ENCODE measurements around the gene MECR. TPM values are rescaled to one million over a fixed set of nuclear protein-coding genes. Genes with fewer than 3 reads are reported as not detected.

Gene MECR
- total RNA-seq, 1 donor from 2014 or later: 16.9 TPM

- Histone ChIP-seq H3K27me3 (no peaks in the 10 kb centered on the region), H3K36me3 (peaks cover 0 to 32% of the 10 kb centered on the region in 2 donors)
- intact Hi-C loops (cut with DNase I): loop anchor here (10.0 kb wide), 1 partner anchor 164 kb away; no protein-coding TSS in a partner anchor
Measured at GRCh38 chr1:29209173-29209572, 21.6 kb downstream of the MECR start.

DNA sequence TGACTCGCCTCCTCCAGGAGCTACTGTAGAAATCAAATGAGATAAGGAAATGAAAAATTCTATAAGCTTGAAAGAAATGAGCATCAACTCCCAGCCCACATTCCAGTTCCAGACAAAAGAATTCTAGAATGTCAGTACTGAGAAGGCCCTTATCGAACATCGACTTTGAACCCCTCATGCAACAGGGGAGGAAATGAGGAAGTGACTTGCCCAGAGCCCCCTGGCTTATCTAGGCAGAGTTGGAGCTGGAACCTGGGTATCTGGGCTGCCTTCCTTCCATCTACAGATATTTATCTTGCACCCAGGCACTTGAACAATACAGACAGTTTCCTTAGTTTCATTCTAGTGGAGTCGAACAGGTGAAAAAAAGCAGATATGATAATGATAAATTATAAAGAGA, 22.3 kb downstream of the MECR start:
- no peaks in the 10 kb centered on the region for H3K27me3 ChIP-seq
- no peak overlapping the region for H3K27ac ChIP-seq
- H3K4me1 ChIP-seq: no peaks in the 10 kb centered on the region
- H3K4me3 ChIP-seq: no peak overlapping the region
- intact Hi-C loops (cut with DNase I): loop anchor here (10.0 kb wide), 1 partner anchor 164 kb away; no protein-coding TSS in a partner anchor
- peaks cover 0 to 32% of the 10 kb centered on the region in 2 donors for H3K36me3 ChIP-seq
- no peak for DNase-seq (ENCODE audit: extremely low spot score in 2 of 2)
- no peak for TF ChIP-seq CTCF (IDR thresholded peaks at IDR 0.05)
- no peak for TF ChIP-seq POLR2AphosphoS5 (IDR thresholded peaks at IDR 0.05; ENCODE audit: insufficient read depth in 1 of 2, low read depth in 1 of 2)
- TF ChIP-seq POLR2A (IDR thresholded peaks at IDR 0.05): no peak
- H3K9me3 ChIP-seq: no peaks in the 10 kb centered on the region

More at GRCh38 chr1:29209173-29209572, 21.6 kb downstream of the MECR start:
- TF ChIP-seq CTCF (IDR thresholded peaks at IDR 0.05): no peak
- TF ChIP-seq POLR2A (IDR thresholded peaks at IDR 0.05): no peak
- TF ChIP-seq POLR2AphosphoS5 (IDR thresholded peaks at IDR 0.05; ENCODE audit: insufficient read depth in 1 of 2, low read depth in 1 of 2): no peak
- Histone ChIP-seq H3K4me1 (no peaks in the 10 kb centered on the region), H3K9me3 (no peaks in the 10 kb centered on the region), H3K27ac (no peak overlapping the region), H3K4me3 (no peak overlapping the region)
- DNase-seq (ENCODE audit: extremely low spot score in 2 of 2): no peak

- TF ChIP-seq POLR2A (IDR thresholded peaks at IDR 0.05) (no peak), POLR2AphosphoS5 (IDR thresholded peaks at IDR 0.05; ENCODE audit: insufficient read depth in 1 of 2, low read depth in 1 of 2) (peak; percentile 30 to 96), CTCF (IDR thresholded peaks at IDR 0.05) (peak; percentile 96 to 99 (median 99))
- H3K27me3 ChIP-seq: no peaks in the 10 kb centered on the region
- no peaks in the 10 kb centered on the region for H3K9me3 ChIP-seq
- peaks cover 12% of the 10 kb centered on the region for H3K4me1 ChIP-seq
- H3K27ac ChIP-seq: peak overlapping the region; percentile 77
- H3K36me3 ChIP-seq: peaks cover 0 to 21% of the 10 kb centered on the region in 2 donors
- intact Hi-C loops (cut with DNase I): loop anchor here (5.0 to 10.0 kb wide), 2 partner anchors 158 to 320 kb away; no protein-coding TSS in a partner anchor
- H3K4me3 ChIP-seq: no peak overlapping the region
- peak in 1 of 2 donors; percentile 95 for DNase-seq (ENCODE audit: extremely low spot score in 2 of 2)
Measured at GRCh38 chr1:29202584-29203340, 28.0 kb downstream of the MECR start.

- Histone ChIP-seq H3K4me1 (peaks cover 12% of the 10 kb centered on the region), H3K27ac (peak overlapping the region; percentile 77), H3K36me3 (peaks cover 0 to 21% of the 10 kb centered on the region in 2 donors), H3K27me3 (no peaks in the 10 kb centered on the region), H3K4me3 (no peak overlapping the region), H3K9me3 (no peaks in the 10 kb centered on the region)
- DNase-seq (ENCODE audit: extremely low spot score in 2 of 2): no peak
- TF ChIP-seq CTCF (IDR thresholded peaks at IDR 0.05) (no peak), POLR2A (IDR thresholded peaks at IDR 0.05) (no peak), POLR2AphosphoS5 (IDR thresholded peaks at IDR 0.05; ENCODE audit: insufficient read depth in 1 of 2, low read depth in 1 of 2) (no peak)
- intact Hi-C loops (cut with DNase I): loop anchor here (5.0 to 10.0 kb wide), 2 partner anchors 157 to 320 kb away; no protein-coding TSS in a partner anchor
Measured at GRCh38 chr1:29202053-29202452, 28.7 kb downstream of the MECR start.

All from vagina (tissue), 2 donors.